GM18868 (cell line): ENCODE data around the gene TNS1.

ENCODE experiments used
- ATAC-seq: cut with Tn5 transposase; IDR thresholded peaks from one replicate; pipeline ENCODE4 v1.9.1; 2021; ENCODE audit warnings: mild to moderate bottlenecking, moderate library complexity; ENCODE audit not compliant: unreplicated experiment

Gene TNS1

DNA sequence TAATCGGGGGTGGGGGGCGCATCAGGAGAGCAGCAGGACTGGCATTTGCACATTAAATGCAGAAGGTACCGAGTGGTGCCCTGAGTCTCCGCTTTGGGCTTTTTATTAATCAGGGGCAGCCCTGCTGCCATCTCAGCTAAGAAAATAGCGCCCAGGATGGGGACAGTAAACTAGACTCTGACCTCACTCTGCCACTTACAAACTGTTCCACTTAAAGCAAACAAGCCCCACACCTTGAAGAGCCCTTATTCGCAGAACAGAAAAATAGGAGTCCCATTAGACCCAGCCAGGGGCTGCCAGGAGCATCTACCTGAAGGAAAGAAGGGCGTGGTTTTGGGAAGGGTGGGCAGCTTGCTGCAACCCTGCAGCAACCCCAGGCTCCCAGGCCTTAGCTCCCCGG, 165.3 kb downstream of the TNS1 start:
- no peak for ATAC-seq

DNA sequence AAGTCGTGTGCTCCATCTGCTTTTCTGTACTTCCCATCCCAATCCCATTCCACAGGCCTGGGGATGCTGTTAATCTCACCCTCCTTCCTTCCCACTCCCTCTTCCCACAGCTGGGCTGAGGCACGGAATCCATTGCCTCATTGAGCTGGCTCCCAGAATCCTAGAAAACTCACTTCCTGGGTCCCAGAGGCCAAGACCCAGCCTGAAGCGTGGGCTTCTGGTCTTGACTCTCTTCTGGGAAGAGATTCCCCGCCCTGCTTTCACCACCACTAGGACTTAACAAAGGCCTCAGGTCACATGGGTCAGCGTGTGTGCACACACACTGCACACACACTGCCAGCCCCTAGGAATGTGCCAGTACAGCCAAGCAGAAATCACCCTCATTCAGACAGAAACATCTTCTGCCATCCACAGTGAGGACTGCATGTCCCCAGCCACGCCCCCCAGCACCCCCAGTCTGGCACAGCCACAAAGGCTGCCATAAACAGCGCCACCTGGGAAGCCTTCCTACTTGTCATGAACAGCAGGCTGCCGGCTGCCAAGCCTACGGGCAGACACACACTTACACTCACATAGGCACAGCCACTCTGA, 165.8 kb downstream of the TNS1 start:
- ATAC-seq = no peak

DNA sequence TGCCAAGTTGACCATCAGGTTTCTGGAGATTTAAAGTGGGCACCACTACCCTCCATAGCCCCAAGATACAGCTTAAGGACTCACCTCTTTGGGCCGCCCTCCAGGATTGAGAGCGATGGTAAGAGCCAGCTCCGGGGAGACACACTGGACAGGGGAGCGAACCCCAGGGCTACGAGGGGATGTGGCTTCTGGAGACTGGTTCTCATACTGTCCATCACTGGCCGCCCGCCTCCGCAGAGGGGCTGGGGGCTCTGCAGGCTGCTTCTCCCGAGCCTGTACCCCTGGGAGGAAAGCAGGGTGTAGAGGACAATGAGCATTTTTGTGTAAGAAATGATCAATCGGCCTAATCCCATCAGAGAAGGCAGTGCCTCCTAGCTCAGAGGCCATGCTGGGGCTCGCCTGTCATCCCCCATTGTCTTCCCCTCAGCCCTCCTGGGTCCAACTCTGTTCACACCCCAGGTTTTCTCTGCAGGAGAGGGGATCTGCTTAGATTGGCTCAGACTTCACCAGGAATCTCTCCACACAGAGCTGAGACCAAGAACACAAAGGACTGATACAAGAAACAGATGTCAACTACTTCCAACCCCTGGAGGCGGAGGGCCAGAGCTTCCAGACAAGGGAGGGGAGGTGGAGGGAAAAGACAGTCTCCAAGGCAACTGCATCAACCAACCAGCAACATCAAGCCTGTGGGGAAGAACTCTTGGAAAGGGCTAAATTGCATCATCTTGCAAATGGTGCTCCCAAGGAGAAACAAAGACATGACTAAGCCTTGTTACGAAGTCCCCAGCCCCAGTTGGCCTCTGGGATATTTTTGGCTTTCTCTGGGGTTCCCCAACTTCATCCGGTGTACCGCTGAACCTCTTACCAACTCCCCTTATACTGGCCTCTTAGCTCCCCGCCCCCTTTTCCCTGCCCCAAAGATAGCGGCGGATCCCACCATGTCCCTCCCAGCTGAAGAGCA, 166.6 kb downstream of the TNS1 start:
- no peak for ATAC-seq

DNA sequence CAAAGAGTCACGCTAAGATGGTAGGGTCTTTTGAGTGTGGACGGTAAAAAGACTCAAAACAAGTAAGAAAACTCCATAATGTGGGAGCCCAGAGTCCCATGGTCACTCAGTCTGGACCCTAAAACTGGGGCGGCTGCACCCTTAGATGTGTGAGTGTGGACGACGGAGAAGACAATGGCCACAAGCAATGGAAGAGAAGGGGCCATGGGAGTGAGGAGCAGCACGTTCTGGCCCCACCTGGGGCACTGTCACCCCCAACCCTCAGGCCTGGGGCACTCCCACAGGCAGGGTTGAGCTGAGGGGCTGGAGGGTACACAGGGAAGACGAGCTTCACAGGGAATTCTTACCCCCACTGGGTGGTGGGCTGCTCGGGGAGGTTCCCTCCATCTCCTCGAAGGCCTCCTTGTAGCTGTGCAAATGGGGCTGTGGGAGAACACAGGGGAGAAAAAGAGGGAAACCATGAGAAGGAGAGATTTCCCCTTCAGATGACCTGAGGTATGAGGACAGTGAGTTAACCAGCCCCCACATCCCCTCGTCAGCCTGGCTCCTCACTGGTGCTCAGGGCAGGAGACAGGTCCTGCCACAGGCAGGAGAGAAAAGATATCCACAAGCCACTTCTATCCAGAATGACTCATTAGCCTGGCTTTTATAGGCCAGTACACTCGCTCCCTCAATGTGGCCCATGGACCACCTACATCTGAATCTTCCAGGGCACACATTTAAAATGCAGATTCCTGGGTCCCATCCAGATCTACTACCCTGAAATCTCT, 167.9 kb downstream of the TNS1 start:
- ATAC-seq = no peak

DNA sequence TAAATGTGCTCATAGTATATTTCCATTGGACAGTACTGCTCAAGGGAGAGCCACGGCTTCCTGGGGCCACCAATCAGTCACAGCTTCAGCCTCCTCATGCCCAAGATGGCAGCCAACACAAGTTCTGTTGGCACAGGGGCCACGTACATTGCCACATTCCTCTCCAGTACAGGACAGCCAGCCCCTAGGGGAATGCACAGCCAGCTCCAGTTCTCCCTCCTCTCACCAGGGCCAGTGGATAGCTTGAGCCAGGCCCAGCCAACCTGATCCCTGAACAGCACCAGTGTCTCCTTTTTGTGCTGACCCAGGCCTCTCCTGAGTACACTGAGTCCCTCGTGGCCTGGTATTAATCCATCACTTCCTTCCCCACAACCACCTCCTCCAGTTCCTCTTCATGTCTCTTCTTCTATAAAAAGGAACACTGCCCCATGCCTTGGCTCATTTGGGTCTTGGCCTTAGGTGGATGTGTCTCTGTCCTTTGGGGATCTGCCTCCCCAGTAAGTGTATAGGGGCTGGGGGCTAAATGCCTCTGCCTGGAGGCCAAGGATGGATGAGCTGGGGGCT, 168.7 kb downstream of the TNS1 start:
- ATAC-seq = no peak

DNA sequence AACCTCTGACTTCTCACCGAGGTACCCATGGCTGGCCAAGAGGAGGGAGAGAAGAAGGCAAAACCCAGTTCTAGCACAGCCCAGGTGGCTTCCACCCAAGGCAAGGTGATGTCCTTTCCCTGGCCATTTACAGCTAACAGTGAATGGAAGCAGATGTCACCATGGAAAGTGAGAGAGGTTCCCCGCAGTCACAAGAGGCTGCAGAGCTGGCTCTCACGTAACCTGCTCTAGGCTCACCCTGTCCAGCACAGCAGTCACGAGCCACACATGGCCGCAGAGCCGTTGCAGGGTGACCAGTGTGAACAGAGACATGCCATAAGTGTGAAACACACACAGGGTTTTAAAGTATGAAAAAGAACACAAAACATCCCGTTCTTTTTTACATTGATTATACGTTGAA, 169.4 kb downstream of the TNS1 start:
- ATAC-seq = no peak

DNA sequence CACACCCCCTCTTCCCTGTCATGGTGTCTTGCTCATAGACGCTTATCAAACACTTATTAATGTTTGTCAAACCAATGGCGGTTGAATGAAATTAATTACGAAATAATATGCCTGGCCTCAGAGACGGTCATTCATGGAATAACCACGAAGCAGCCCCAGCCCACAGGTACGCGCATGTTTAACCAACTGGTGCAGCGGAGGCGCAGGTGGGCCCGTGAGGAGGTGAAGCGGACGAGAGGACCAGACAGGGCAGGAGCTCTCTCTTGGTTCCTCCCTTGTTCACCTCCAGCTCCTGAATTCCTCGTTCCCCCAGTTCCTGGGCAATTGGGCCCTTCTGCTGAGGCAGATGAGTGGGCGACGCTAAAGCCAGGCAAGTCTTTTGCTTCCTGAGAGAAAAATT, 169.8 kb downstream of the TNS1 start:
- no peak for ATAC-seq

DNA sequence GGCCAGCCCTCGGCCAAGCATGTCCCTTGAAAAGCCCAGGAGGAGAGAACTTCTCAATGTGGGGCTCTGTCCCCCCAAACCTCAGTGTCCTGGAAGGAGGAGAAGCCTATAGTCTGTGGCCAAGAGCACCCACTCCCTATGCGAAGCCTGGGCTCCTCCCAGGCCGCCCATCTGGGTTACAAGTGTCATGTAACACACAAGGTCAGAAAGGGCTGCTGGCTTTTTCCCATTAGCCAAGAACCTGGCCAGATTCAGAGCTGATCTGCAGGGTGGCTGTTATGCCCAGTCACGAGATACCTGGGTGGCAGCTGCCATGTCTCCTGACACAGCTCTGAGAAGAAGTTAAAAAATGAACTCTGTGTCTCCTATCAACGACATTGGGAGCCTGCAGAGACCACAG, 170.7 kb downstream of the TNS1 start:
- ATAC-seq = no peak

DNA sequence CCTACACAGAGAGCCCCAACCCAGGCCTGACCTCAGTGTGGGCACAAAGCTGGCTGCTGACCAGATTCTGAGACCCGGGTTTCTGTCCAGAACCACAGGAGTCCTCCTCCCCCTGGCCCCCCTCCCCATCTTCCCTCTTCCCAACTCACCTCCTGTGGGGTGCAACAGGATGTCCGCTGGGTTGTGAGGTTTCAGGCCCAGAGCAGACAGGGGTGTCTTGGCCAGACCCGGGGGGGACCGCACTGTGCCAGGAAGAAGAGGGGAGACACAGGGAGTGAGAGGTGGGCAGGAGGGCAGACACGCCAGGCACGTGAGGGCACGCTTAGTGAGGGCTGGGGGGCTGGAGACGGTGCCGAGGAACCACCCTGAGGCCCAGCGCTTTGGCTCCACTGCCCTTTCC, 171.5 kb downstream of the TNS1 start:
- ATAC-seq = no peak

DNA sequence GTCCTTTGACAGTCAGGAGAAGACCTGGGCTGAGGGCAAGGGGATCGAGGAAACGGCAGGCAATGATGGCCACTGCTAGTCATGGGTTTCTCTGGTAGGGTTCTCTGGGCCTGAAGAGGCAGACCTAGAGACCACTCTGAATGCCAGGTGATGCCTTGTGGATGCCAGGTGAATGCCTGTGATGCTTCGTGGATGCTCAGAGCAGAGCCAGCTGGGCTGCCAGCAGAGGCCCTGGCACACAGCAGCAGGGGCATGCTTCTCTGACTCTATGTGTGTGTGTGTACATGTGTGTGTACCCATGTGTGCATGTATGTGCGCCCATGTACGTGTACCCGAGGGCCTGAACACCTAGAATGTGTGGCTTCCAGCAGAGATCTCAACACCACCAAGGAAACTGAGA, 172.0 kb downstream of the TNS1 start:
- no peak for ATAC-seq

DNA sequence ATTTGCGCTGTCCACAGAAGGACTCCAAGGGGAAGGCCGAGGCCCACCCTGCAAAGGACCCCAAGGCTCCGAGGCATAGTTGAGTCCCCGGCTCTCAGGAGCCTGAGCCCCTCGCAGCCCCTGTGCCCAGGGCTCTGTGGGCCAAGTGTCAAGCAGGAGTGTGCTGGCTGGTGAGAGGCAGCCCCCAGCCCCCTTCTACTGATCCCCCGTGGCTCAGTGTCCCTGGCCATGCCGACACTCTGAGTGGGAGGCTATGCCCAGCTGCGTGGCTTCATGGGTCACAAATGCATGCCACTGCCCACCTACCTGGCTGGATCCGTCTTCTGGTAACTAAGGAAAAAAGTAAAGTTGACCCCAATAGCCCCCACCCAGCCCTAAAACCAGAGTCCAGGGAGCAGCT, 172.7 kb downstream of the TNS1 start:
- ATAC-seq = no peak

DNA sequence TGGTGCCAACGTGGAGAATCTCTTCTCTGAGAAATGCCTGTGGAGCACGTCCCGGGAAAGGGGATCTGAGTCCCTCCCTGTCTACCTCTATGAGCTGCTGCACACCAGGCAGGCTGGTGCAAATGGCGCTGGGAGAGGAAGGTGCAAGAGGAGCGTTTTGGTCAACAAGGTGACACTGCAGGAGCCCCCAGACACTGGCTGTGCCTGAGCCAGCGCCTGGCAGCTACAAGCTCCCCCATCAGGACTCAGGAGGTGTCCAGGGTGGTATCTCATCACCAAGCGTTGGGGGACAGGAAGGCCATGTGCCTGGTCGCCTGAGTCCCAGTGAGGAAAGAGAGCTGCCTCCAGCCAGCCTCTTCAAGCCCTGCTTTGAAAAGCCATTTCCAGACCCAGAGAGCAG, 173.4 kb downstream of the TNS1 start:
- no peak for ATAC-seq

DNA sequence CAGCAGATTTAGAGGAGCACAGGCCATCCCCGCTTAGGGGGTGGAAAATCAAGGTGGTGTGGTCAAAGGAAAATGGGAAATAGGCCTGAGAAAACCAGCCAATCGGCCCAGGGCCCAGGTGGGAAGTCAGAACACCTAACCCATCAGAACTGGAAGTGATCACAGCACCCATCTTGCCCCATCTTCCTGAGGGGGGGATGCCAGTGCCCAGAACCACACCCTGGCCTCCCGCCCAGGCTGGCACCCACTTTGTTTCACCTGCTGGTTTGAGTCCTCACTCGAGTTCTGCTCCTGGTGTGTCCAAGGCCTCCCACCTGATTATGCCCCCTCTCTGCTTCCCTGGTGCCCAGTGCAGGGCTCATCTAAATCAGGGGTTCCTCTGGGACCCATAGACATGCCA, 174.5 kb downstream of the TNS1 start:
- ATAC-seq = no peak

DNA sequence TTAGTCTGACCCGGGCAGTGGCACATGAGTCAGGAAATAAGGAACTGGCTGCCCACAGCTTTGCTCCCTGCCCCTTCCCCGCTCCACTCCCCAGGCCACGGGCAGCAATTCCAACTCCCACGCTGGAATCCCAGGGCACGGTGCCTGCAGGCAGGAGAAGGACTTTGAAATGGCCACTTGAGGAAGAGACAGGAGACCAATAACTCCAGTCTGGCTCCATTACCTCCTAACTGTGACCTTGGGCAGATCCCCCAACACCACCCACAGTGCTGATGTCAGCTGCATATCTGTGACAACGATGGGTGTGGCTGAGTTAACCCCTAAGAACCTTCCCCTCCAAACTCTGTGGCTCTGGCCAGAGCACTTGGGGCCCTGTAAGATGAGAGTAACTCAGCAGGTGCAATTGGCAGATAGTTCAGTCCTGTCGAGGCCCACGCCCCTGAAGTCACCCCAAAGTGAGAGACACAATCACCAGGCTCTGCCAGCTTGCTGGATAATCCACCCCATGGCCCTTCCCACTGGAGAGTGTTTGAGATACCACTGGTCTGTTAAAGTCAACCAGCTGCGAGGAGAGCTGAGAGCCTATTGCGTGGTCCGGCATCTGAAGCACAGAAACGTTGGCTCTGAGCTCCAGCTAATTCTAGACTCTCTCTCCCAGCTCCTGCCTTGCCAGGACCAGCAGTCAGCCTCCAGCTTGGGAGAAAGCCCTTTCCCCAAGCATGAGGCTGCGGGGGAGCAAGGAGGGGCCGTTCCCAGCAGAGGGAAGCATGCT, 175.2 kb downstream of the TNS1 start:
- ATAC-seq = no peak

DNA sequence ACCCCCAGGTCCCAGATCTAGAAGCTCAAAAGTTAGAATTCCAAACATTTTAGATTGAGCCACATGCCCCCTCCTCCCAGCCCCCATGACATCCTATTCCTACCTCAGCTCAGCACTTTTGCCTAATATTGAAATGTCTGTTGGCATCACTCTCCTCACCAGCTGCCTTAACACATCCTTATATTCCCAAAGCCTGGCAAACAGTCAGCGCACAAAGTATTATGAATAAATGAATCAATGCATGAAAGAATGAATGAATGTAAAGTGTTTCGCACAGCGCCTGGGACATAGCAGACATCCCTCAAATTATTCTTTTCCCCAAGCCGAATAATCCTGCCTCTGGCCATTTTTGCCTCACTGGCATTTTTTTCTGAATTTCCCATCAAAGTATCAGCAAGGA, 175.8 kb downstream of the TNS1 start:
- no peak for ATAC-seq

DNA sequence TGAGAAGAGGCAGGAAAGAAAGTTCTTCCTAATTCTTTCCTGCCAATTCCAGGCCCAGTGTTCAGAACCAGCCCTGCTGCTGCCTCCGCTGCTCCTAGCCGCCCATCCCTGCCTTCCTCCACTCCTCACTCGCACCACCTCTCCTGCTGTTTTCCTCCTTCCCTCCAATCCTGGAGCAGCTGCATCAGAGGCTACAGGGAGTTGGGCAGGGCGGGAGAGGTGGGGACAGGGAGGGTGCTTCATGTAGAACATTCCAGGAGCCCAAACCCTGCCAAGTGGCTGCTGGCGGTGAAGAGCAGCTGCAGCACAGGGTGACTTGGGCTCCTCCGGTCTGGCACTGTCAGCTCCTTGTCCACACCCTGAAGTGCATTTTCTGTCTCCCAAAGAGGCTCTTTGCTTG, 176.3 kb downstream of the TNS1 start:
- no peak for ATAC-seq

DNA sequence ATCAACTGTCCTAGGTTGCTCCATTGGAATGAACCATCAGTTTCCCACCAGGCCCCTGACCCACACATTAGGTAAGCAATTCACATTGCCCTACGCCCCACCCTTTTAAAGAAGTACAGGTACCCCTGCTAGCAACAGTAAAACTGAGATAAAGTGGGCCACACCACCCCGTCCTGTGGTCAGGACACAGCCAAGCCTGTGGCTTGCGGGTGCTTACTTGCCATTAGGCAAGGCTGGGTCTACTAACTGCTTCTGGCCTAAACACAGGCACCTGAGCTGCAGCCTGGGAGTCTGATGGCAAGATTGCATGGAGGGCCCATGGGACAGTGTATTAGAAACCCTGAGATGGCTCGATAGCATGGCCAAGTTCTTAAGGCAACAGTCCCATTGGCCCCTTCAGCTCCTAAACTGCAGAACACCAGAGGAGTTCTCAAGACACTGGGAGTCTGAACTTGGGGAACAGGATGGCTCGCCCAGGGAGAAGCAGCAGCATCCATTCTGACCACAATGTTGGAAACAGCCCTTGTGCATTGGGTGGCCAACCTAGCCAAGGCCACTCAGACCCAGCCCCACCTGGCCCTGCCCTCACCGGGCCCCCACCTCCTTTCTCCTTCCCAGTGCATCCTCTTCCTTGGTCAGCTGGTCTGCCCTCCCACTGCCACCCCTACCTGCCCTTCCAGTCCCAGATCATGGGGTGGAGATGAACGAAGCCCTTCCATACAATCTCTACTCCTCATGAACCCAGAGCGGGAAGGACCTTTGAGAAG, 177.1 kb downstream of the TNS1 start:
- no peak for ATAC-seq

DNA sequence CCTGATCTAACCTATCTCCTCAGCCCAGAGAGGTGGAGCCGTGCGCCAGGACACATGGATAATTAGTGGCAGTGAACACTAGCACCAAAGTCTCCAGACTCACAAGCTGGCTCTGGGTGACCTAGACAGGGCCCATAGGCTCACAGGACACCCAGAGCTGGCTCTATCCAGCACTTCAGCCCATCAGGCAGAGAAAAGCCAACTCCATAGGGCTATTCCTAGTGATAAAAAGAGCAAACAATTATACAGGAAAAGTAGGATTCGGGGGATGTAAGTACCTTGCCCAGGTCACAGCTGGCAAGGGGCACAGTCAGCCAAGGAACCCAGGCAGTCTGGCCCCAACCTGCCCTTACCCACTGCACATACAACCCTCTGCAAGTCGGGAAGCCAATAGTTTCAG, 178.6 kb downstream of the TNS1 start:
- ATAC-seq = no peak

DNA sequence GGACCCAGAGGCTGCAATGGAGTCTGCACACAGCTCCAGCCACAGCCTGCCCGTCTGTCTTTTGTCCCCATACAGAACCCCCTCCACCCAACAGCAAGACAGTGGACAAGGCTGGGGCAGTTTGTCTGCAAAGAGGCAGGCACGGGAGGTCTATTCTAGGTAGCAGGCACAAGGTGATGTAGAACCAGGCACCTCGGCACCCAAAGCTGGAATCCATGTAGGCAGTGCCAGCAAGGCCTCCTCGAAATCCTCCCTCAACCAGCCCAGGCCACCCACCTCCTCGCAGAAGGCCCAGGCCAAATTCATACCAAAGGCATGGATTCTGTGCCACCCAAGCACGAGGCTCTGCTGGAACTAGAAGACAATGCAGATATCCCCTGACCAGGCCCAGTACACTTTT, 179.2 kb downstream of the TNS1 start:
- ATAC-seq = no peak
